HG03469 (cell line): Measurements from ENCODE around the gene IFNL3.

Experiments used
- ATAC-seq: cut with Tn5 transposase; IDR thresholded peaks from one replicate; pipeline ENCODE4 v1.9.1; 2021; ENCODE audit warnings: mild to moderate bottlenecking, moderate library complexity, moderate number of reproducible peaks; ENCODE audit not compliant: unreplicated experiment

The IFNL3 gene

DNA sequence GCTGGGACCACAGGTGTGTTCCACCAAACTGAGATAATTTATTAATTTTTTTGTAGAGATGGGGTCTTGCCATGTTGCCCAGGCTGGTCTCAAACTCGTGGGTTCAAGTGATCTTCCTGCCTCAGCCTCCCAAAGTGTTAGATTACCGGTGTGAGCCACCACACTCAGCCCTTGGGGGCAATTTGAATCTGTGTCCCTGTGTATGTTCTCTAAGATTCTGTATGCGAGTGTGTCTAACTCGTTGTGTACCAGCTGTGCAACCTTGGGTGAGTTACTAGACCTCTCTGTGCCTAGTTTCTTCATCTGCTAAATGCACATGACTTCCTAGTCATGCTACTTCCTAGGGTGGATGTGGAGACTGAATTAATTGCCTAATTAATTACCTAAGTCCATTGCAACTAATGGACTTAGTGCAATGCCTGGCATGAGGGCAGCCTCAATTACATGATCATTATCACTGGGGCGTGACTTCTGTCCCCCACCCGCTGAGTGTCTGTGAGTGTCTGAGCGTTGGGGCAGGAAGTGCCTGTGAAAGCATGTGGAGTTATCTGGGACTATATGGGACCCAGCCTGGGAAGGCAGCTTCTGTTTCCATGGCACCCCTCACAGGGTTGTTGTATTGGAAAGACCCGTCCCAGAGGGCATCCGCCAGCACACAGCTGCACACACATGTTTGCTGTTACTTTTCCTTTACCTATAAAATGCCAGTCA lies 49.8 kb downstream of the IFNL3 start:
- ATAC-seq, result no peak

DNA sequence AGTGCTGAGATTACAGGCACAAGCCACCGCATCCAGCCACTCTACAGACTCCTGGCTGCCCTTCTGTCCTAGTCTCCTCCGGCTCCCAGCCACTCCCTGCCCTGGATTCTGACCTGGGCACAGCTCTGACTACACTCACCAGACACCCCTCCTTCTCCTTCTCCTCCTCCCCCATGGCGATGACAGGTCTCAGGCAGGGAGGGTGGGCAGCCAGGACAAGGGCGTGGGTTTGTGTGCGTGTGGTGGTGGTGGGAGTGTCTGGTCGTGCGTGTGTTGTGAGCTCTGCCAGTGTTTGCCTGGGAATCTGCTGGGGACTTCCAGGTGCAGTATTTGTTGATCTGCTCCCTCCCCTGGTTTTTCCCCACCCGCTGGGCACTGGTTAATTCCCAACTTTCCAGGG lies 51.0 kb downstream of the IFNL3 start:
- no peak for ATAC-seq
